Esophagus squamous epithelium (tissue), 4 donors: ENCODE measurements around the gene RELL1.

ENCODE experiments used
- POLR2A ChIP-seq, 4 donors: fragments of 450-650 bp; IDR thresholded peaks; one replicate each; pipeline ENCODE4 v1.6.1; 2017; ENCODE audit warnings: antibody characterized with exemption in 4 of 4, mild to moderate bottlenecking in 4 of 4, moderate library complexity in 3 of 4
- TF ChIP-seq, protein P1 (sequence below), 6 experiments: fragments of 450-650 bp in 4 of 6; fragments of 200-600 bp in 2 of 6; sonication (generic) in 2 of 6; IDR thresholded peaks; one replicate each; pipeline ENCODE4 v1.5.1; 2016 to 2019; ENCODE audit warnings: antibody characterized with exemption in 6 of 6, mild to moderate bottlenecking in 4 of 6, moderate library complexity in 4 of 6

GRCh38 chr4:37653601-37654000, 32.6 kb downstream of the RELL1 start:
- TF ChIP-seq, protein P1, sequence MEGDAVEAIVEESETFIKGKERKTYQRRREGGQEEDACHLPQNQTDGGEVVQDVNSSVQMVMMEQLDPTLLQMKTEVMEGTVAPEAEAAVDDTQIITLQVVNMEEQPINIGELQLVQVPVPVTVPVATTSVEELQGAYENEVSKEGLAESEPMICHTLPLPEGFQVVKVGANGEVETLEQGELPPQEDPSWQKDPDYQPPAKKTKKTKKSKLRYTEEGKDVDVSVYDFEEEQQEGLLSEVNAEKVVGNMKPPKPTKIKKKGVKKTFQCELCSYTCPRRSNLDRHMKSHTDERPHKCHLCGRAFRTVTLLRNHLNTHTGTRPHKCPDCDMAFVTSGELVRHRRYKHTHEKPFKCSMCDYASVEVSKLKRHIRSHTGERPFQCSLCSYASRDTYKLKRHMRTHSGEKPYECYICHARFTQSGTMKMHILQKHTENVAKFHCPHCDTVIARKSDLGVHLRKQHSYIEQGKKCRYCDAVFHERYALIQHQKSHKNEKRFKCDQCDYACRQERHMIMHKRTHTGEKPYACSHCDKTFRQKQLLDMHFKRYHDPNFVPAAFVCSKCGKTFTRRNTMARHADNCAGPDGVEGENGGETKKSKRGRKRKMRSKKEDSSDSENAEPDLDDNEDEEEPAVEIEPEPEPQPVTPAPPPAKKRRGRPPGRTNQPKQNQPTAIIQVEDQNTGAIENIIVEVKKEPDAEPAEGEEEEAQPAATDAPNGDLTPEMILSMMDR (IDR thresholded peaks at IDR 0.05), result no peak
- no peak for TF ChIP-seq POLR2A (IDR thresholded peaks at IDR 0.05)
